ENCODE data around the gene WDR38.

The WDR38 gene

DNA sequence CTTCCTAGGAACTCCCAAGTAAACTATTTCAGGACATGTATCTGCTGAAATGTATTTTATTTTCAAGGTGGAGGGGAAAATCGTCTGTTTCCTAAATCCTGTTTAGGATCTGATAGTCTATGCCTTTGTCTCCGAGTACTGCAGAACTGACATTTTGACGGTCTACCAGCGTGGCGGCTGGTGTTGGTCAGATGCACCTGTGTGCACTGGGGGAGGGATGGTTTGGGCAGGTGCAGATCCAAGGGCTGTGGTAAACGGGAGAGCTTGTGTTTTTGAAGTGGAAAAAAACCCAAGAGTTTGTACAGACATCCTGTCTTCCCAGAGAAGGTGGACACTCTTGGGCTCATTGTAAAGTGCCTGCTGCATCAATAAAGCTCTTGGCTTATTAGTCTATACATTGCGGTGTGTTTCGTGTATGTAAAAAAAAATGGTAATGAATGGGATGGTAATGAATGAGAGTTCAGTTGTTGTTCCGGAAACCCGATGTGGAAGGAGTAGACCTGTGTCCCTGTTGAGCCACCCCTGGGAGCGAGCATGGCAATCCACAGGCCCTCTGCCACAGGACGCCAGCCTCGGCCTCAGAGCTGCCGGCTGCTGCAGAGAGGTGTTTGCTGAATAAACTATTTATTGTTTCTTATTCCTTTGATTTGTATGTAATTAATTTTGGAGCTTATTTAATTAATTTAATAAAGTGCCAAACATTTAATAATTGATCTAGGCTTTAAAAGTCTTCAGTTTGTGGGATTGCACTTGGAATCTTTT is 23.9 kb downstream of the WDR38 start:
- H3K4me3 ChIP-seq (ENCODE audit: low read depth, low read length): no peak overlapping the region
- TF ChIP-seq, protein P1, sequence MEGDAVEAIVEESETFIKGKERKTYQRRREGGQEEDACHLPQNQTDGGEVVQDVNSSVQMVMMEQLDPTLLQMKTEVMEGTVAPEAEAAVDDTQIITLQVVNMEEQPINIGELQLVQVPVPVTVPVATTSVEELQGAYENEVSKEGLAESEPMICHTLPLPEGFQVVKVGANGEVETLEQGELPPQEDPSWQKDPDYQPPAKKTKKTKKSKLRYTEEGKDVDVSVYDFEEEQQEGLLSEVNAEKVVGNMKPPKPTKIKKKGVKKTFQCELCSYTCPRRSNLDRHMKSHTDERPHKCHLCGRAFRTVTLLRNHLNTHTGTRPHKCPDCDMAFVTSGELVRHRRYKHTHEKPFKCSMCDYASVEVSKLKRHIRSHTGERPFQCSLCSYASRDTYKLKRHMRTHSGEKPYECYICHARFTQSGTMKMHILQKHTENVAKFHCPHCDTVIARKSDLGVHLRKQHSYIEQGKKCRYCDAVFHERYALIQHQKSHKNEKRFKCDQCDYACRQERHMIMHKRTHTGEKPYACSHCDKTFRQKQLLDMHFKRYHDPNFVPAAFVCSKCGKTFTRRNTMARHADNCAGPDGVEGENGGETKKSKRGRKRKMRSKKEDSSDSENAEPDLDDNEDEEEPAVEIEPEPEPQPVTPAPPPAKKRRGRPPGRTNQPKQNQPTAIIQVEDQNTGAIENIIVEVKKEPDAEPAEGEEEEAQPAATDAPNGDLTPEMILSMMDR (IDR thresholded peaks at IDR 0.05; ENCODE audit: control insufficient read depth, extremely low read depth, insufficient read depth): no peak
- DNase-seq (ENCODE audit: low read depth): no peak

DNA sequence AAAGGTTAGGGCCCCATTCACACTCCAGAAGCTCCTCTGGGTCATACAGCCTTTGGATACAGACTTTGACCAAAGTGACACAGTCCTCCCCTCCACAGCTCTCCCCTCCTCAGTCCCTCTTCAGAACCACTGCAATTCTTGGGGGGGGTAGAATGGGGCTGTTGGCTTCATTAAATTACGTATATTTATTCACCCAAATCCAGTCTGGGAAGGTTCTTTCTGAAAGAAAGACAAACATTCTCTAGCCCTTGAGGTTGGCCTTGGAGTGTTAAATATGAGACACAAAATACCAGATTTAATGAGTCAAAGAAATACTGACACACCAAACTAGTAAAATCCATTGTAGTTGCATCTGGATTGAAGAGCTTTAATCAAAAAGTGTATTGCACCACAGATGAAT is 24.8 kb downstream of the WDR38 start:
- no peak for DNase-seq (ENCODE audit: low read depth)
- TF ChIP-seq, protein P1 (IDR thresholded peaks at IDR 0.05; ENCODE audit: control insufficient read depth, extremely low read depth, insufficient read depth): no peak
- no peak overlapping the region for H3K4me3 ChIP-seq (ENCODE audit: low read depth, low read length)

DNA sequence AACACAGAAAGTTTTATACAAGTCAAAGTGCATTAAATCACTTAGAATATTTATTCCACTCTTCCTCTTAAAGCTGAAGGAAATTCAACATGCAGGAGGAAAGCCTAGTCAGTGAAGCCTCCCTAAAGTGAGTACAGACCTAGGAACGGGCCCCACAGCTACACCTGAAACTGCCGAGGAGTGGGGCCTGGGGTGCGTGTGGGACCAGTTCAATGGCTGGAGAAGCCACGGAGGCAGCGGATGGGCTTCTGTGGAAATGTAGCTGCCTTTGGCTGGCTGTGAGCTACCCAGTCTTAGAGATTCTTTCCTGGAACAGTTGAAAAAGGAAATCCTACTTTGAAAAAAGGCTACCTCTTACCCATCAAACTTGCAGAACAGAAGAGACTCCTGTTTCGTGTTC is 25.3 kb downstream of the WDR38 start:
- TF ChIP-seq, protein P1 (IDR thresholded peaks at IDR 0.05; ENCODE audit: control insufficient read depth, extremely low read depth, insufficient read depth): no peak
- no peak overlapping the region for H3K4me3 ChIP-seq (ENCODE audit: low read depth, low read length)
- no peak for DNase-seq (ENCODE audit: low read depth)

DNA sequence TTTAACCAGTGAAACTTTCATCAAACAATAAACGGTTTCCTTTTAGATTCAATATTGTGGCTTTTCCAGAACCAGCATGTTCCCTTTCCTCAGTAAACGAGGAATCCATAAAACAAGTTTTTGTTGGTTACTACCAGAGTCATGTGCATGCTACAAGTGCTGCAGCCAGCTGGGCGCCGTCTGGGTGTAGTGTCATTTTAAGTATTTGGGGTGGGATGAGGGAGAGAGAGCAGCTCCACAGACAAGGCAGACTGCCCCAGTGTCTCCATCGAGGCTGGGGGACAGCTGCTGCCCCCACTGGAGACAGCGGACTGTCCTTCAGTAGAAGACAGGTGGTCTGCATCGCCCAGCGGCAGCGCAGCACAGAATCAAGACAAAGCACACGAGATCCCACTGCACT is 26.0 kb downstream of the WDR38 start:
- TF ChIP-seq, protein P1 (IDR thresholded peaks at IDR 0.05; ENCODE audit: control insufficient read depth, extremely low read depth, insufficient read depth): no peak
- H3K4me3 ChIP-seq (ENCODE audit: low read depth, low read length): no peak overlapping the region
- DNase-seq (ENCODE audit: low read depth): no peak

DNA sequence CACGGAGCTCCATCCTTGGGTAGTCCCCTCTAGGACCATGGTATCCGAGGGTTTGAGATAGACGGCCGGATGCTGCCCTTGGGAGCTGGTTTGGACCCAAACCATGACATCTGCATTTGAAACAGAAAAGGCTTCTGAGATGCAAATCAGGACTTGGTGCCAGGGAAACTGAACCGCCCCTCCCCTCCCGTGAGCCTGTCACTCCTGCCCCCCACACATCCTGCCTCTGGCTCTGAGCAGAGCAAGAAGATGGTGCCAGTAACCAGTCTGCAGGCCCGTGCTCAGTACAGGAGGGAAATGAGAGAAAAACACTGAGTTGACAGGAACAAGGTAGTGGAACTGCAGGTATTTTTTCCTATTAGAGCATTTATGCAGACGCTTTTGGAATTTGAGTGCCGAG is 27.2 kb downstream of the WDR38 start:
- TF ChIP-seq, protein P1 (IDR thresholded peaks at IDR 0.05; ENCODE audit: control insufficient read depth, extremely low read depth, insufficient read depth): no peak
- no peak overlapping the region for H3K4me3 ChIP-seq (ENCODE audit: low read depth, low read length)

DNA sequence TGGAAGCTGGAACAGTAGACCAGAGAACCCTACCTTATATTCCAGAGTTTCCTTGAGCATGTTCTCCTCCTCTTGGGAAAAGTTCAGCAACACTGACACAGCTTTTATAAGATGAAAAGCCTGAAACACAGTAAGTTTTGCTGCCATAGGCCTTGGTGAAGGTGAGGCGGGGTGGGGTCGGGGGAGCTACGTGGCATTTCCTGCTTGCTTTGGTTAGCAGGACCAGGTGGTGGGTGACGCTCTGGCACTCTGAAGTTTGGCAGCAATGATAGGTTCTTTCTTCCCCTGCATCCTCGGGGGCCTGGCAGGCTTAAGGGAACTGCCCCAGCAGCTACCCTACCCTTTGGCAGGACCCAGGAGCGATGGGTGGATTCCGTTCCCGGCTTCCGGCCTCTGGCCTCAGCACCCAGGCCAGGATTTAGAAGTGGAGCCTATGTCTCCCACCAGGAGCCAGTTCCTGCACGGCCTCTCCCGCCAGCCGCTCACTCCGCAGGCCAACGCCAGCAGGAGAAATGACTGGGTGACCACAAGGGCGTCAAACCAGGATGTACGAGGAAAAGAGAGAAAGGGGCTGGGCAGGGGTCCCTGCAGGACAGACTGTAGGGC is 28.0 kb downstream of the WDR38 start:
- H3K4me3 ChIP-seq (ENCODE audit: low read depth, low read length): no peak overlapping the region
- DNase-seq (ENCODE audit: low read depth): no peak
- TF ChIP-seq, protein P1 (IDR thresholded peaks at IDR 0.05; ENCODE audit: control insufficient read depth, extremely low read depth, insufficient read depth): no peak

More for the DNA sequence above, 27.2 kb downstream of the WDR38 start:
- DNase-seq (ENCODE audit: low read depth): no peak
